ENCODE measurements around the gene PTPRO. TPM values are rescaled to one million over a fixed set of nuclear protein-coding genes. Genes with fewer than 3 reads are reported as not detected.

The PTPRO gene
- total RNA-seq, 1 donor from 2014 or later = 4.3 TPM

- Mint-ChIP-seq H3K4me1 (no peaks in the 10 kb centered on the region), H3K27ac (no peak overlapping the region), H3K27me3 (ENCODE audit: low read depth) (peaks cover 2% of the 10 kb centered on the region), H3K4me3 (no peak overlapping the region), H3K9me3 (peaks cover 20% of the 10 kb centered on the region), H3K36me3 (no peaks in the 10 kb centered on the region)
- no peak for TF ChIP-seq CTCF (IDR thresholded peaks at IDR 0.05; ENCODE audit: unreplicated experiment)
- DNase-seq (ENCODE audit: low spot score in 2 of 2, unreplicated experiment in 2 of 2) = no peak
Measured at GRCh38 chr12:15443611-15444010, 121.3 kb downstream of the PTPRO start.

GRCh38 chr12:15444523-15444922 lies 122.2 kb downstream of the PTPRO start:
- peaks cover 2% of the 10 kb centered on the region for H3K27me3 Mint-ChIP-seq (ENCODE audit: low read depth)
- no peaks in the 10 kb centered on the region for H3K4me1 Mint-ChIP-seq
- peaks cover 11% of the 10 kb centered on the region for H3K9me3 Mint-ChIP-seq
- no peak for TF ChIP-seq CTCF (IDR thresholded peaks at IDR 0.05; ENCODE audit: unreplicated experiment)
- DNase-seq (ENCODE audit: low spot score in 2 of 2, unreplicated experiment in 2 of 2) = no peak
- no peak overlapping the region for H3K4me3 Mint-ChIP-seq
- H3K36me3 Mint-ChIP-seq = no peaks in the 10 kb centered on the region
- H3K27ac Mint-ChIP-seq = no peak overlapping the region

- DNase-seq (ENCODE audit: low spot score in 2 of 2, unreplicated experiment in 2 of 2) = no peak
- no peak overlapping the region for H3K4me3 Mint-ChIP-seq
- H3K27me3 Mint-ChIP-seq (ENCODE audit: low read depth) = peaks cover 2% of the 10 kb centered on the region
- no peak for TF ChIP-seq CTCF (IDR thresholded peaks at IDR 0.05; ENCODE audit: unreplicated experiment)
- H3K4me1 Mint-ChIP-seq = no peaks in the 10 kb centered on the region
- H3K27ac Mint-ChIP-seq = no peak overlapping the region
- no peaks in the 10 kb centered on the region for H3K36me3 Mint-ChIP-seq
- H3K9me3 Mint-ChIP-seq = peaks cover 9% of the 10 kb centered on the region
Measured at GRCh38 chr12:15446807-15447206, 124.5 kb downstream of the PTPRO start.

- H3K27me3 Mint-ChIP-seq (ENCODE audit: low read depth) = no peaks in the 10 kb centered on the region
- H3K4me3 Mint-ChIP-seq = no peak overlapping the region
- TF ChIP-seq CTCF (IDR thresholded peaks at IDR 0.05; ENCODE audit: unreplicated experiment) = no peak
- DNase-seq (ENCODE audit: low spot score in 2 of 2, unreplicated experiment in 2 of 2) = no peak
- H3K9me3 Mint-ChIP-seq = peaks cover 46% of the 10 kb centered on the region
- no peaks in the 10 kb centered on the region for H3K4me1 Mint-ChIP-seq
- H3K36me3 Mint-ChIP-seq = peaks cover 8% of the 10 kb centered on the region
- H3K27ac Mint-ChIP-seq = no peak overlapping the region
Measured at GRCh38 chr12:15453613-15454012, 131.3 kb downstream of the PTPRO start.

- no peak for TF ChIP-seq CTCF (IDR thresholded peaks at IDR 0.05; ENCODE audit: unreplicated experiment)
- no peak overlapping the region for H3K27ac Mint-ChIP-seq
Measured at GRCh38 chr12:15458008-15458407, 135.7 kb downstream of the PTPRO start.

GRCh38 chr12:15468911-15469310 lies 146.6 kb downstream of the PTPRO start:
- Mint-ChIP-seq H3K4me1 (no peaks in the 10 kb centered on the region), H3K9me3 (no peaks in the 10 kb centered on the region), H3K27ac (no peak overlapping the region), H3K27me3 (ENCODE audit: low read depth) (peaks cover 23% of the 10 kb centered on the region), H3K4me3 (no peak overlapping the region), H3K36me3 (no peaks in the 10 kb centered on the region)
- no peak for DNase-seq (ENCODE audit: low spot score in 2 of 2, unreplicated experiment in 2 of 2)
- TF ChIP-seq CTCF (IDR thresholded peaks at IDR 0.05; ENCODE audit: unreplicated experiment) = no peak

More at GRCh38 chr12:15458008-15458407, 135.7 kb downstream of the PTPRO start:
- peaks cover under 1% of the 10 kb centered on the region for H3K4me1 Mint-ChIP-seq
- H3K27me3 Mint-ChIP-seq (ENCODE audit: low read depth) = no peaks in the 10 kb centered on the region
- H3K36me3 Mint-ChIP-seq = peaks cover 8% of the 10 kb centered on the region
- no peak for DNase-seq (ENCODE audit: low spot score in 2 of 2, unreplicated experiment in 2 of 2)
- peaks cover 53% of the 10 kb centered on the region for H3K9me3 Mint-ChIP-seq
- H3K4me3 Mint-ChIP-seq = no peak overlapping the region
